Smooth muscle cell (in vitro differentiated cells): ENCODE results near the gene PAX7. TPM values are rescaled to one million over a fixed set of nuclear protein-coding genes. Genes with fewer than 3 reads are reported as not detected.

Experiments
- DNase-seq: peaks from one replicate; lab custom pipeline; 2025; ENCODE audit not compliant: unreplicated experiment; lab: John Stamatoyannopoulos, UW
- H2AFZ ChIP-seq: fragments of 200-600 bp; sonication (generic); 2 replicates; pipeline ENCODE4 v1.6.0; 2016; ENCODE audit warnings: antibody characterized with exemption, low read depth, mild to moderate bottlenecking
- H3F3A ChIP-seq: fragments of 200-600 bp; sonication (generic); 2 replicates; pipeline ENCODE4 v1.6.0; 2017; ENCODE audit warnings: antibody characterized with exemption, low read depth
- H3K27ac ChIP-seq: fragments of 200-600 bp; sonication (generic); 2 replicates; pipeline ENCODE4 v1.5.1; 2016; ENCODE audit warnings: low read depth, mild to moderate bottlenecking
- H3K27me3 ChIP-seq: fragments of 200-600 bp; sonication (generic); 2 replicates; pipeline ENCODE4 v1.6.1; 2016; ENCODE audit warnings: low read depth, mild to moderate bottlenecking
- H3K36me3 ChIP-seq: fragments of 200-600 bp; sonication (generic); 2 replicates; pipeline ENCODE4 v1.5.1; 2016; ENCODE audit warnings: low read depth
- H3K4me1 ChIP-seq: fragments of 200-600 bp; sonication (generic); 2 replicates; pipeline ENCODE4 v1.5.1; 2016; ENCODE audit warnings: low read depth
- H3K4me2 ChIP-seq: fragments of 200-600 bp; sonication (generic); 2 replicates; pipeline ENCODE4 v1.6.0; 2016; ENCODE audit warnings: mild to moderate bottlenecking
- H3K4me3 ChIP-seq: fragments of 200-600 bp; sonication (generic); 2 replicates; pipeline ENCODE4 v1.5.1; 2016; ENCODE audit warnings: mild to moderate bottlenecking
- H3K79me2 ChIP-seq: fragments of 200-600 bp; sonication (generic); 2 replicates; pipeline ENCODE4 v1.6.0; 2016; ENCODE audit warnings: low read depth, mild to moderate bottlenecking
- H3K9ac ChIP-seq: fragments of 200-600 bp; sonication (generic); 2 replicates; pipeline ENCODE4 v1.6.0; 2016; ENCODE audit warnings: low read depth
- H3K9me3 ChIP-seq: fragments of 200-600 bp; sonication (generic); replicated peaks from 2 replicates; pipeline ENCODE4 v1.5.1; 2016; ENCODE audit warnings: low read depth
- H4K20me1 ChIP-seq: fragments of 200-600 bp; sonication (generic); 2 replicates; pipeline ENCODE4 v1.6.0; 2016; ENCODE audit warnings: low read depth
- CTCF ChIP-seq: fragments of 200-600 bp; sonication (generic); IDR thresholded peaks from 2 replicates; pipeline ENCODE4 v1.5.1; 2017; ENCODE audit warnings: borderline replicate concordance, mild to moderate bottlenecking, antibody characterized with exemption; ENCODE audit not compliant: insufficient read depth, poor library complexity, severe bottlenecking
- WGBS: methylation state at CpG from one replicate; pipeline ENCODE4 v1.1.7; 2016; ENCODE audit warnings: low lambda C conversion rate; 5-methylcytosine and 5-hydroxymethylcytosine counted together
- polyA plus RNA-seq: library from polyadenylated mRNA; unstranded; fragments of >200 nt; fragmentation: Nextera tagmentation; extraction: Ambion mirVana; gene quantifications from 2 replicates; pipeline ENCODE4 v1.2.1, GENCODE V29; 2016
- total RNA-seq: library from RNA; depleted of rRNA; stranded (reverse); fragments of >200 nt; gene quantifications from 2 replicates; pipeline ENCODE4 v1.2.3, GENCODE V29; 2014

The PAX7 gene
- total and polyA plus RNA-seq, 2 experiments from 2014 or later: not detected

GRCh38 chr1:18628511-18628910 lies 2.1 kb upstream of the PAX7 start:
- no peak overlapping the region for H3K27ac ChIP-seq
- no peak overlapping the region for H3K4me2 ChIP-seq
- H3K36me3 ChIP-seq: no peaks in the 10 kb centered on the region
- H3K4me1 ChIP-seq: peaks cover 35% of the 10 kb centered on the region
- H3K4me3 ChIP-seq: no peak overlapping the region
- WGBS: 89% methylated on average over 8 of the region's 8 CpGs
- H3F3A ChIP-seq: no peaks in the 10 kb centered on the region
- H2AFZ ChIP-seq: no peak overlapping the region
- H3K27me3 ChIP-seq: peaks cover 100% of the 10 kb centered on the region
- no peak for DNase-seq
- H3K79me2 ChIP-seq: no peaks in the 10 kb centered on the region
- H3K9me3 ChIP-seq: no peaks in the 10 kb centered on the region
- no peak overlapping the region for H3K9ac ChIP-seq
- TF ChIP-seq CTCF: no peak
- H4K20me1 ChIP-seq: no peaks in the 10 kb centered on the region

GRCh38 chr1:18629659-18630510 lies 761 bp upstream of the PAX7 start:
- 7% methylated on average over 38 of the region's 39 CpGs for WGBS

GRCh38 chr1:18631496-18632217 lies 1.0 kb downstream of the PAX7 start:
- Histone ChIP-seq H3K36me3 (no peaks in the 10 kb centered on the region), H3K27me3 (peaks cover 100% of the 10 kb centered on the region)

More at GRCh38 chr1:18629659-18630510, 761 bp upstream of the PAX7 start:
- no peaks in the 10 kb centered on the region for H4K20me1 ChIP-seq
- no peak overlapping the region for H3K4me2 ChIP-seq
- no peak overlapping the region for H3K4me3 ChIP-seq
- H2AFZ ChIP-seq: no peak overlapping the region
- no peak overlapping the region for H3K9ac ChIP-seq
- no peaks in the 10 kb centered on the region for H3F3A ChIP-seq
- TF ChIP-seq CTCF: no peak
- H3K27me3 ChIP-seq: peaks cover 100% of the 10 kb centered on the region
- H3K79me2 ChIP-seq: no peaks in the 10 kb centered on the region
- H3K9me3 ChIP-seq: no peaks in the 10 kb centered on the region
- H3K4me1 ChIP-seq: peaks cover 35% of the 10 kb centered on the region
- no peak overlapping the region for H3K27ac ChIP-seq
- no peak for DNase-seq
- no peaks in the 10 kb centered on the region for H3K36me3 ChIP-seq

More at GRCh38 chr1:18631496-18632217, 1.0 kb downstream of the PAX7 start:
- WGBS: 1% methylated on average over 50 of the region's 53 CpGs
- peak overlapping the region; percentile 77 for H3K4me2 ChIP-seq
- no peak overlapping the region for H3K4me3 ChIP-seq
- H2AFZ ChIP-seq: no peak overlapping the region
- peaks cover 41% of the 10 kb centered on the region for H3K4me1 ChIP-seq
- DNase-seq: no peak
- no peaks in the 10 kb centered on the region for H3K79me2 ChIP-seq
- no peak overlapping the region for H3K27ac ChIP-seq
- H3F3A ChIP-seq: no peaks in the 10 kb centered on the region
- TF ChIP-seq CTCF: no peak
- H3K9ac ChIP-seq: no peak overlapping the region
- H4K20me1 ChIP-seq: no peaks in the 10 kb centered on the region
- no peaks in the 10 kb centered on the region for H3K9me3 ChIP-seq
